Transverse colon (tissue), 4 donors: Measurements from ENCODE around the gene VSIG2.

Experiments used
- EP300 ChIP-seq: sonication (generic); formaldehyde crosslinking; IDR thresholded peaks from one replicate; pipeline ENCODE4 v1.6.1; 2017; ENCODE audit warnings: antibody characterized with exemption, low read depth
- POLR2A ChIP-seq: fragments of 450-650 bp; IDR thresholded peaks from one replicate; pipeline ENCODE4 v1.6.1; 2016; ENCODE audit warnings: antibody characterized with exemption, mild to moderate bottlenecking, moderate library complexity
- POLR2AphosphoS5 ChIP-seq, 3 donors: sonication (generic); formaldehyde crosslinking; IDR thresholded peaks; one replicate each; pipeline ENCODE4 v1.6.1; 2016; ENCODE audit warnings: antibody characterized with exemption in 3 of 3
- TF ChIP-seq, protein P1 (sequence below), 5 experiments: fragments of 200-600 bp in 3 of 5; fragments of 450-650 bp in 2 of 5; sonication (generic) in 3 of 5; IDR thresholded peaks; 1 replicate in 2 of 5; 2 replicates in 3 of 5; pipeline ENCODE4 v1.5.1; 2016 to 2017; ENCODE audit warnings: antibody characterized with exemption in 5 of 5, inconsistent platforms in 3 of 5, mild to moderate bottlenecking in 2 of 5, moderate library complexity in 1 of 5

GRCh38 chr11:124754710-124755109 lies 2.7 kb upstream of the VSIG2 start:
- TF ChIP-seq POLR2A, result no peak
- TF ChIP-seq, protein P1, sequence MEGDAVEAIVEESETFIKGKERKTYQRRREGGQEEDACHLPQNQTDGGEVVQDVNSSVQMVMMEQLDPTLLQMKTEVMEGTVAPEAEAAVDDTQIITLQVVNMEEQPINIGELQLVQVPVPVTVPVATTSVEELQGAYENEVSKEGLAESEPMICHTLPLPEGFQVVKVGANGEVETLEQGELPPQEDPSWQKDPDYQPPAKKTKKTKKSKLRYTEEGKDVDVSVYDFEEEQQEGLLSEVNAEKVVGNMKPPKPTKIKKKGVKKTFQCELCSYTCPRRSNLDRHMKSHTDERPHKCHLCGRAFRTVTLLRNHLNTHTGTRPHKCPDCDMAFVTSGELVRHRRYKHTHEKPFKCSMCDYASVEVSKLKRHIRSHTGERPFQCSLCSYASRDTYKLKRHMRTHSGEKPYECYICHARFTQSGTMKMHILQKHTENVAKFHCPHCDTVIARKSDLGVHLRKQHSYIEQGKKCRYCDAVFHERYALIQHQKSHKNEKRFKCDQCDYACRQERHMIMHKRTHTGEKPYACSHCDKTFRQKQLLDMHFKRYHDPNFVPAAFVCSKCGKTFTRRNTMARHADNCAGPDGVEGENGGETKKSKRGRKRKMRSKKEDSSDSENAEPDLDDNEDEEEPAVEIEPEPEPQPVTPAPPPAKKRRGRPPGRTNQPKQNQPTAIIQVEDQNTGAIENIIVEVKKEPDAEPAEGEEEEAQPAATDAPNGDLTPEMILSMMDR (IDR thresholded peaks at IDR 0.05), result no peak
- TF ChIP-seq EP300, result no peak
- no peak for TF ChIP-seq POLR2AphosphoS5 (IDR thresholded peaks at IDR 0.05)
